Occipital lobe (tissue), 3 donors: ENCODE measurements around the gene MORN5. TPM values are rescaled to one million over a fixed set of nuclear protein-coding genes. Genes with fewer than 3 reads are reported as not detected.

Source experiments
- DNase-seq: peaks from one replicate; lab custom pipeline; 2025; lab: John Stamatoyannopoulos, UW
- small RNA-seq: library from RNA; depleted of rRNA; stranded (forward); fragments of <200 nt; gene quantifications from one replicate; pipeline ENCODE3, GENCODE V24; 2014
- total RNA-seq: library from RNA; depleted of rRNA; stranded (reverse); fragments of >200 nt; gene quantifications from one replicate; pipeline ENCODE4 v1.2.3, GENCODE V29; 2014

Gene MORN5
- total RNA-seq, 1 donor from 2014 or later: 1.2 TPM

GRCh38 chr9:122228568-122229484 is 69.1 kb downstream of the MORN5 start, which contains the start of gene LHX6:
Gene LHX6 (minus strand): TSS chr9:122228957. CDS start chr9:122228740, 217 bp downstream.
- no peak for DNase-seq

GRCh38 chr9:122229485-122229837 is 69.8 kb downstream of the MORN5 start:
- DNase-seq: no peak

DNA sequence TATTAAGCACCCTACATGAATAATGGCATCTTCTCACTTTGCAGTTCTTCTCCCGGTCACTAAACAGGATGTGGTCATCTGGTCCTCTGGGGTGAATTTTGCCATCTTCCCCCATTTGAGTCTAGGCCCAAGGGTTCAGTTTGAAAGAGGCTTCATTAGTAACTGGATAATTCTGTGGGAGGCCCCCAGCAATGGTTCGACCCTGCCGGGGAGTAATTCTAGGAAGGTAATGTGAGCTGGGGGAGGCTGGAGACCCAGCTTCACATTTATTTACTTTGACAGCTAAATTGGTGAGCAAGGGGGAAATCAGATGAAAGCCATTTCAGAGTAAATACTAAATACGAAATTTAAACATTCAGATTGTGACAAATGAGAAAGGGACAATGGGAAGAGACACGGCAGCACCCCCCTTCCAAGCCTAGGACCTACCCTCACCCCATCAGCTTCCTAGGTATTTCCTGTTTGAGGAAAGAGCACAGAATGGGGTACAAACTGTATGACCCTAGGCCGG is 73.1 kb downstream of the MORN5 start:
- DNase-seq: no peak

GRCh38 chr9:122234022-122234748 is 74.5 kb downstream of the MORN5 start:
- no peak for DNase-seq

- DNase-seq: no peak
Observed at GRCh38 chr9:122236681-122237080, 77.0 kb downstream of the MORN5 start.

DNA sequence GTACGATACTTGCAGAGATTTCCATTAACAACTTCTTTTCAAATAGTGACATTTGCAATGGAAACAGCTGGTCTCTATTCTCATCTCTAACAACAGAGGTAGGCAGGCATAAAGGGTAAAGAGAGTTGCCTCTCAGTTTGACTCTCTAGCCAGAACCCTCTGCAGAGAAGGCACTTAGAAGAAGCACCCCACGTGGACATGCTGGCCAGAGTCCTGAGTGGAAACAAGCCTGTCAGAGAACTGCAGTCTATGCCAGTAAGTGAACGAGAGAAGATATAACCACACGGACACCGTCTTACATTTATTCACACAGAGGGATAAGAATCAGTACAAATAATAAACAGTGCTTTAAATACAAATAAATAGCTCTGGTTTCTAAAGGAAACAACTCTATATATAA is 80.0 kb downstream of the MORN5 start:
- no peak for DNase-seq

DNA sequence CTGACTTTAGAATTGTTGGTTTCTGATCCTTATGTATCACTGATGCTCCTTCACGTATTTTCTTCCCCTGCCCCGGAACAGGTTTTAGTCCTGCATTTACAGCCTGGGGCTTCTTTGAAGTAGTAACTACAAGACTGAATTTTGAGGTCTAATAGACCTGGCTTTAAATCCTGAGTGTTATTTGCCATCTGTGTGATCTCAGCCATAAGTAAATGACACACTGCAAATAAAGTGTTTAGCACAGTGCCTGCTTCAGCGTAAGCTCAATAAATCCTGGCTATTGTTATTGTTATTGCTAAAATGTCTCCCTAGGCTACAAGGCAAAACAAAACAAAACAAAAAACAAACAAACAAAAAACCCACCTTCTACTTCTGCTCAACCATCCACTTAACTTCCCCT is 84.6 kb downstream of the MORN5 start:
- DNase-seq: no peak

- DNase-seq: no peak
Observed at GRCh38 chr9:122246666-122247065, 87.0 kb downstream of the MORN5 start.

DNA sequence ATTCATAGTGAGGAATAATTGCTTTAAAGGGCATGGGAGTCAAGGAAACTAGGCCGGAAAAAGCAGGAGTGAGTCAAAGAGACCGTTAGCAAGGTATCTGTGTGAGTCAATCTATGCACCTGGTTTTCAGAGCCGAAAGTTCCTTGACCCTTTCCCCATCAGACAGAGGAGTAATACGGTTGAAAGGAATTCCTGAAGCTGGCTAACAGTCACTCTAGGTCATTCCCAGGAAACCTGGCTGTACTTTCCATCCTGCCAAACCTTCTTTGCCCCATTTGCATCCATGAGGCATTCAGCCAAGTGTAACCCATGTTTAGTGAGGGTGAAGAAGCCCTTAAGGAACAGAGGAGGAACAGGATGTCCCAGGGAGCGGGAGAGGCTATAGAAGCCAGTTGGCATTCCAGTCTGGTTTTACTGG is 88.7 kb downstream of the MORN5 start:
- no peak for DNase-seq

Small RNA genes lying within 50 kb of the gene (small RNA-seq; reads per million reads assigned to genes)
- gene MIR4478: not detected

Other genes with a start within 250 kb of the MORN5 start
- gene TTLL11, start 66.6 kb upstream of the MORN5 start, total RNA-seq: 26.8 TPM
- 18.2 TPM for gene NDUFA8, start 129 bp upstream of the MORN5 start, total RNA-seq
- 20.0 TPM for gene LHX6, start 69.0 kb downstream of the MORN5 start, total RNA-seq
- gene RBM18, start 104.9 kb downstream of the MORN5 start, total RNA-seq: 18.1 TPM
- gene MRRF, start 105.0 kb downstream of the MORN5 start, total RNA-seq: 26.2 TPM
- 0.47 TPM for gene PTGS1, start 211.1 kb downstream of the MORN5 start, total RNA-seq